Epithelial cell of esophagus (primary cell): ENCODE measurements around the gene ZNF217.
"Not testable (repeated sequence)": the region's sequence is repeated elsewhere in the genome, so short reads cannot be mapped to it uniquely, and the experiment has no call there.

Source experiments
- DNase-seq: peaks from one replicate; pipeline ENCODE4 v3.0.0; 2010; ENCODE audit warnings: low read depth
- H3K4me3 ChIP-seq: 2 replicates; pipeline ENCODE4 v1.5.1; 2011; ENCODE audit warnings: mild to moderate bottlenecking, low read length, control low read depth
- TF ChIP-seq, protein P1 (sequence below): IDR thresholded peaks from 2 replicates; pipeline ENCODE4 v1.5.1; 2011; ENCODE audit warnings: low read depth, mild to moderate bottlenecking, low read length, control low read depth, inconsistent platforms; ENCODE audit not compliant: insufficient read depth; ENCODE audit errors: missing control alignments

Gene ZNF217

GRCh38 chr20:53613748-53614147 lies 20.1 kb upstream of the ZNF217 start:
- DNase-seq: no peak
- TF ChIP-seq, protein P1, sequence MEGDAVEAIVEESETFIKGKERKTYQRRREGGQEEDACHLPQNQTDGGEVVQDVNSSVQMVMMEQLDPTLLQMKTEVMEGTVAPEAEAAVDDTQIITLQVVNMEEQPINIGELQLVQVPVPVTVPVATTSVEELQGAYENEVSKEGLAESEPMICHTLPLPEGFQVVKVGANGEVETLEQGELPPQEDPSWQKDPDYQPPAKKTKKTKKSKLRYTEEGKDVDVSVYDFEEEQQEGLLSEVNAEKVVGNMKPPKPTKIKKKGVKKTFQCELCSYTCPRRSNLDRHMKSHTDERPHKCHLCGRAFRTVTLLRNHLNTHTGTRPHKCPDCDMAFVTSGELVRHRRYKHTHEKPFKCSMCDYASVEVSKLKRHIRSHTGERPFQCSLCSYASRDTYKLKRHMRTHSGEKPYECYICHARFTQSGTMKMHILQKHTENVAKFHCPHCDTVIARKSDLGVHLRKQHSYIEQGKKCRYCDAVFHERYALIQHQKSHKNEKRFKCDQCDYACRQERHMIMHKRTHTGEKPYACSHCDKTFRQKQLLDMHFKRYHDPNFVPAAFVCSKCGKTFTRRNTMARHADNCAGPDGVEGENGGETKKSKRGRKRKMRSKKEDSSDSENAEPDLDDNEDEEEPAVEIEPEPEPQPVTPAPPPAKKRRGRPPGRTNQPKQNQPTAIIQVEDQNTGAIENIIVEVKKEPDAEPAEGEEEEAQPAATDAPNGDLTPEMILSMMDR: no peak
- H3K4me3 ChIP-seq: no peak overlapping the region

DNA sequence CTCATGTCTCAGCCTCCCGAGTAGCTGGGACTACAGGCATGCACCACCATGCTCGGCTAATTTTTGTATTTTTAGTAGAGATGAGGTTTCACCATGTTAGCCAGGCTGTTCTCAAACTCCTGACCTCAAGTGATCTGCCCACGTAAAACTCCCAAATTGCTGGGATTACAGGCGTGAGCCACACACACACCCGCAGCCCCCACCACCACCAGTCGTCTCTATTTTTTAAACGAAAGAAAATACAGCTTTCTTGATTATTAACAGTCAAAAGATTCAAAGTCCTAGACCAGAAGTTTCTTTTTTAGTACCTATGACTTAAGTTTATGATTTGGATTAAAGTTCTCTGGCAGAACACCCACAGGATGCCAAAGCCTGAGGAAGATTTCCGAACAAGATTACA lies 18.6 kb upstream of the ZNF217 start:
- DNase-seq, H3K4me3 ChIP-seq: not testable (repeated sequence)

DNA sequence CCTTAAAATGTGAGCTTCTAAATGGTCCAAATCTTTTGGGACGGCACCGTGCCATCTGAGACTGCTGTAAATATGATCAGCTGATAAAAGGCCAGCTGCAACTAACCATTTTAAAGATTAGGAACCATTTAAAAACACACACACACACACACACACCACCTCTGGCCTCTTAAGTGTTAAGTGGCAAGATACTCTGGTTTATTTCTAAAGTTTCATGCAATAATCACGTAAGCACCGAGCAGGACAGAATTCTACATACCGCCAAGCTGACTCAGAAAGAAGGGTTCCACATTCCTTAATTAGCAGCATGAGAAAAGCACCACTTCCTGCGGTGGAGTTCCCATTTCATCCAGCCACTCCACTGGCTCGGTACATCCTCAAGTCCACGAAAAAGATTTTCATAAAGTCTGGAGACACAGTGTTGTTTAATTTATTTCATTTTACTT lies 17.8 kb upstream of the ZNF217 start:
- no peak overlapping the region for H3K4me3 ChIP-seq
- TF ChIP-seq, protein P1: no peak
- peak; percentile 88 for DNase-seq

DNA sequence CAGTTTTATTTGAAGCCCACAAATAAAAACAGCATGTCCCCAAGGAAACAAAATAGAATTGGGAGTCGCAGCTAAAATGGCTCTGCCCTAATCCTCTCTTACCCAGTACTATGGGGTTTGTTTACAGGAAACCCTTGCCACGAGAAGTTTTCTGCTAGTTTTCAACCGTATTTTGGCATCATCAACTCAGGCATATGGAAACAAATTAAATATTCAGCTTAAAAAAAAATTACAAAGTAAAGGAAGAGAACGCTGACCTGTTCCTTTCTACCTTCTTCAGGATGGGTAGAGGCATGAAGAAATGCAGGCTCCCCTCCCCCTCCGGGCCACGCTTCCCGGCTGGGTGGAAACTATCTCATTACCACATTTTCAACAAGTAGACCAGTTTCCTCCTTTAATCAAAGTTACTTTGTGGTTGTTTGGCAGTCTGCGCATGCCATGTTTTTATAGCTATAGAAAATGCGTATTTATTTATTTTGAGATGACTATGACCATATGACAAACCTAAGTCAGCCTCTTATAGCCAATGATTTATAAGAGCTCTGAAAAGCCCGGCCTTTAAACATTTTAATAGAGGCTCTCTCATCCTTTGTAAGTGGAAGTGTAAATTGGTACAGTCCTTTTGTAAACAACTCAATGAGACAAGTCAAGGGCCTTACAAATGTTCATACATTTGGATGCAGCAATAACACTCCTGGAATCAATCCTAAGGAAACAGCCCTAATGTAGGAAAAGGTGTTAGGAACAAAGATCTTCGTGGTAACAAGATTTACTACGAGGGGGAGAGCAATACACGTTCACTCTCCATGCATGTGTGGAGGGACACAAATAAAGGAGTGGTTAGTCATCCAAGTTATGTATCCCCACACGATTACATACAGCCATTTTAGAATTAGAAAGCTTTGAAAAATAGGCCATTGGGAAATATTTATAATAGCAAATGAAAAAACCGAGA lies 16.1 kb upstream of the ZNF217 start:
- DNase-seq: no peak
- TF ChIP-seq, protein P1: no peak
- no peak overlapping the region for H3K4me3 ChIP-seq

- TF ChIP-seq, protein P1: no peak
- H3K4me3 ChIP-seq: no peak overlapping the region
- peak; percentile 69 for DNase-seq
These were observed 15.1 kb upstream of the ZNF217 start for GRCh38 chr20:53608456-53609452.

- TF ChIP-seq, protein P1: no peak
- no peak for DNase-seq
- no peak overlapping the region for H3K4me3 ChIP-seq
These were observed 14.4 kb upstream of the ZNF217 start for GRCh38 chr20:53608071-53608455.
